Prostate gland (tissue), 2 donors: ENCODE results near the gene SPAG7.

Experiments used
- CTCF ChIP-seq, 4 experiments: fragments of 200-600 bp in 2 of 4; fragments of 450-650 bp in 2 of 4; sonication (generic) in 2 of 4; IDR thresholded peaks; 1 replicate in 3 of 4; 2 replicates in 1 of 4; pipeline ENCODE4 v1.5.1; 2016 to 2019; ENCODE audit warnings: antibody characterized with exemption in 4 of 4, mild to moderate bottlenecking in 2 of 4, moderate library complexity in 2 of 4
- POLR2A ChIP-seq: fragments of 450-650 bp; IDR thresholded peaks from one replicate; pipeline ENCODE4 v1.6.1; 2016; ENCODE audit warnings: antibody characterized with exemption, mild to moderate bottlenecking

- TF ChIP-seq CTCF (IDR thresholded peaks at IDR 0.05) (no peak), POLR2A (no peak)
Measured at GRCh38 chr17:4956493-4957061, 11.0 kb downstream of the SPAG7 start.
